Stromal cell of bone marrow (primary cell): ENCODE results near the gene FBL.

Experiments used
- DNase-seq: peaks from one replicate; pipeline ENCODE4 v3.0.0-alpha.2; 2012; ENCODE audit warnings: low read depth

FBL gene

GRCh38 chr19:39788244-39788643, 57.9 kb downstream of the FBL start:
- DNase-seq: no peak
